Lower leg skin (tissue), 4 donors: ENCODE results near the gene CTXND1. TPM values are rescaled to one million over a fixed set of nuclear protein-coding genes. Genes with fewer than 3 reads are reported as not detected.

Experiments used
- DNase-seq, 2 donors: peaks; one replicate each; pipeline ENCODE4 v3.0.0-alpha.2; 2019; ENCODE audit warnings: low spot score in 2 of 2
- H3K4me3 ChIP-seq: fragments of 200-600 bp; sonication (generic); 2 replicates; pipeline ENCODE4 v1.5.1; 2017; ENCODE audit warnings: mild to moderate bottlenecking, low read depth; ENCODE audit not compliant: poor library complexity, severe bottlenecking
- CTCF ChIP-seq, 3 donors: fragments of 450-650 bp; IDR thresholded peaks; one replicate each; pipeline ENCODE4 v1.5.1; 2016; ENCODE audit warnings: antibody characterized with exemption in 3 of 3, mild to moderate bottlenecking in 3 of 3, moderate library complexity in 2 of 3
- POLR2A ChIP-seq, 2 donors: fragments of 450-650 bp; IDR thresholded peaks; one replicate each; pipeline ENCODE4 v1.6.1; 2016 to 2017; ENCODE audit warnings: antibody characterized with exemption in 2 of 2, mild to moderate bottlenecking in 1 of 2, moderate library complexity in 1 of 2
- WGBS, 2 donors: methylation state at CpG; one replicate each; pipeline ENCODE4 v1.1.5; 2018; 5-methylcytosine and 5-hydroxymethylcytosine counted together
- intact Hi-C: fragments of 100-400 bp; cut with DNase I; formaldehyde crosslinking; loops from one replicate; pipeline ENCODE4 v1.15.0; 2023; ENCODE audit warnings: low total_unique reads
- total RNA-seq, 4 donors: library from RNA; depleted of rRNA; stranded (reverse); fragments of >200 nt; gene quantifications; one replicate each; pipeline ENCODE4 v1.1.0, GENCODE V29; 2016

Gene CTXND1
- total RNA-seq, 4 donors from 2014 or later: 0.04 to 0.56 (median 0.34) TPM

- H3K4me3 ChIP-seq: no peak overlapping the region
- TF ChIP-seq CTCF (IDR thresholded peaks at IDR 0.05) (no peak), POLR2A (IDR thresholded peaks at IDR 0.05) (no peak)
- no peak for DNase-seq
- intact Hi-C loops: no loop called here
- WGBS, 2 donors: 96 to 97% methylated on average over 12 of the region's 12 CpGs
Observed at GRCh38 chr15:80169768-80170357, 82.2 kb downstream of the CTXND1 start.

DNA sequence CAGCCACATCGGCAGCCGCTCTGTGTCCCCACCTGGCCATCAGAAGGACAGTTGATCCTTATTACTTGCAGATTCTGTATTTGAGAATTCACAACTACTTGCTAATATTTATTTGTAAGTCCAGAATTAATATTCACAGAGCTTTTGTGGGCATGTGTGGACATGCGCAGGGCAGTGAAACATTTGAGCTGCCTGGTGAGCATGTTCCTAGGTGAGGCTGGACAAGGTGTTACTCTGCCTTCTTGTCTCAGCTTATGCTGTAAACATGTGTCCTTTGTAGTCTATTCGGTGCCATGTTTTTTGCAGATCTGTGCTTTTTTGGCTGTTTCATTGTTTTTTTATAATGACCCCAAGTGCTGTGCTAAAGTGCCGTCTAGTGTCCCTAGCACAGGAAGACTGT lies 83.6 kb downstream of the CTXND1 start:
- no peak for TF ChIP-seq POLR2A (IDR thresholded peaks at IDR 0.05)
- no peak for TF ChIP-seq CTCF (IDR thresholded peaks at IDR 0.05)
- intact Hi-C loops: no loop called here
- WGBS, 2 donors: 74 to 87% methylated on average over 5 of the region's 5 CpGs
- H3K4me3 ChIP-seq: no peak overlapping the region
- DNase-seq: peak in 1 of 2 donors; percentile 26

DNA sequence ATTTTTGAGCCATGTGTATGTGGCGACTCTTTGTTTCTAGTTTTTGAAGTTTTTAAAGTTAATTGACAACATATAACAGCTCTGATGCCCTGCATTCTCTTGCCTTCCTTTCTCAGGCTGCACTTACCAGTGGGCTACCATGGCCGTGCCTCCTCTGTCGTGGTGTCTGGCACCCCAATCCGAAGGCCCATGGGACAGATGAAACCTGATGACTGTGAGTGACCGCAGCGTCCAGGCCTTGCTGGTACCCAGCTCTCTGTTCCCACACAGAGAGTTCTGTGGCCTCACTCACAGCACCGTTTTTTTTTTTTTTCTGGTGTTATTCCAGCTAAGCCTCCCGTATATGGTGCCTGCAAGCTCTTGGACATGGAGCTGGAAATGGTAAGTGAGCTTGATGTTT lies 84.1 kb downstream of the CTXND1 start:
- TF ChIP-seq CTCF (IDR thresholded peaks at IDR 0.05) (no peak), POLR2A (IDR thresholded peaks at IDR 0.05) (no peak)
- 91 to 95% methylated on average over 8 of the region's 8 CpGs for WGBS, 2 donors

DNA sequence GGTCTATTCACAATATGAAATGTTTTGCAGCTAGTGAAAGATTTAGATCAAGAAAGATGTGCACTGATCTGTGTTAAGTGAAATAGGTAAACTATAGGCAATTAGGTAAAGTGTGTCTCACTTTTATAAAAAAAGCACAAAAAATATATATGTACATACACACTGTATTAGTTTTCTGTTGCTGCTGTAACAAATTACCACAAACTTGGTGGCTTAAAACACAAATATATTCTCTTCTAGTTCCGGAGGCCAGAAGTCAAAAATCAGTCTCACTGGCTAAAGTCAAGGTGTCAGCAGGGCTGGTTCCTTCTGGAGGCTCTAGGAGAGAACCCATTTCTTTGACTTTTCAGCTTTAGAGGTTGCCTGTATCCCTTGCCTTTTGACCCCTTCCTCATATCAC lies 88.1 kb downstream of the CTXND1 start:
- no peak overlapping the region for H3K4me3 ChIP-seq
- WGBS, 2 donors: 97 to 100% methylated on average over 1 of the region's 1 CpG

More for the DNA sequence above, 84.1 kb downstream of the CTXND1 start:
- H3K4me3 ChIP-seq: no peak overlapping the region
- intact Hi-C loops: no loop called here
- peak in 1 of 2 donors; percentile 49 for DNase-seq

GRCh38 chr15:80163217-80163616 lies 88.8 kb downstream of the CTXND1 start:
- peak in 1 of 2 donors; percentile 70 for DNase-seq
- WGBS, 2 donors: 96 to 97% methylated on average over 5 of the region's 5 CpGs
- TF ChIP-seq CTCF (IDR thresholded peaks at IDR 0.05) (no peak), POLR2A (IDR thresholded peaks at IDR 0.05) (no peak)
- intact Hi-C loops: no loop called here
- H3K4me3 ChIP-seq: no peak overlapping the region

More for the DNA sequence above, 88.1 kb downstream of the CTXND1 start:
- TF ChIP-seq CTCF (IDR thresholded peaks at IDR 0.05) (no peak), POLR2A (IDR thresholded peaks at IDR 0.05) (no peak)
- intact Hi-C loops: no loop called here
- peak in 1 of 2 donors; percentile 4 for DNase-seq

- intact Hi-C loops: no loop called here
- no peak overlapping the region for H3K4me3 ChIP-seq
- peak in 1 of 2 donors; percentile 34 for DNase-seq
- 64 to 69% methylated on average over 6 of the region's 6 CpGs for WGBS, 2 donors
- TF ChIP-seq CTCF (IDR thresholded peaks at IDR 0.05) (no peak), POLR2A (IDR thresholded peaks at IDR 0.05) (no peak)
Observed at GRCh38 chr15:80162059-80162554, 89.9 kb downstream of the CTXND1 start.
